K562 (cell line): ENCODE results near the gene SYTL4.
"Not testable (repeated sequence)": the region's sequence is repeated elsewhere in the genome, so short reads cannot be mapped to it uniquely, and the experiment has no call there.

Experiments used
- CC2D1A ChIP-seq: fragments of 450-650 bp; IDR thresholded peaks from 2 replicates; pipeline ENCODE4 v1.6.1; 2017; ENCODE audit warnings: mild to moderate bottlenecking
- EZH2 ChIP-seq: IDR thresholded peaks from 2 replicates; pipeline ENCODE4 v1.6.1; 2012; ENCODE audit warnings: low read depth, mild to moderate bottlenecking, inconsistent platforms, low read length, borderline replicate concordance
- GATAD2A ChIP-seq: fragments of 450-650 bp; IDR thresholded peaks from 2 replicates; pipeline ENCODE4 v1.6.1; 2017
- KLF1 ChIP-seq: fragments of 450-650 bp; IDR thresholded peaks from 2 replicates; pipeline ENCODE4 v1.6.1; 2016; ENCODE audit warnings: missing genetic modification characterization, missing compliant biosample characterization
- NFATC3 ChIP-seq: fragments of 450-650 bp; IDR thresholded peaks from 2 replicates; pipeline ENCODE4 v1.6.1; 2017; ENCODE audit warnings: mild to moderate bottlenecking
- POLR2A ChIP-seq: fragments of 450-650 bp; conservative IDR thresholded peaks from 2 replicates; pipeline ENCODE4 v1.6.1; 2016
- SETDB1 ChIP-seq: IDR thresholded peaks from one replicate; pipeline ENCODE4 v1.6.1; 2012; ENCODE audit warnings: low read length, control low read depth, inconsistent platforms
- STAT6 ChIP-seq: sonication (generic); formaldehyde crosslinking; IDR thresholded peaks from 2 replicates; pipeline ENCODE4 v1.8.1; 2023; ENCODE audit warnings: mild to moderate bottlenecking, missing genetic modification reagents
- TARDBP ChIP-seq: fragments of 450-650 bp; IDR thresholded peaks from 2 replicates; pipeline ENCODE4 v1.6.1; 2016
- TCF7 ChIP-seq: sonication (generic); IDR thresholded peaks from 2 replicates; pipeline ENCODE4 v1.6.1; 2016; ENCODE audit warnings: antibody characterized with exemption, borderline replicate concordance
- TEAD4 ChIP-seq, 2 experiments: sonication (generic) in 1 of 2; formaldehyde crosslinking in 1 of 2; IDR thresholded peaks; 2 replicates each; pipeline versions ENCODE4 v1.6.1 to v1.8.0; 2012 to 2022; ENCODE audit warnings: borderline replicate concordance in 1 of 2, inconsistent platforms in 1 of 2, low read length in 1 of 2, mild to moderate bottlenecking in 1 of 2, missing genetic modification reagents in 1 of 2
- YY1 ChIP-seq, 3 experiments: IDR thresholded peaks; 2 replicates each; pipeline ENCODE4 v1.6.1; 2011; ENCODE audit warnings: low read length in 2 of 3, mild to moderate bottlenecking in 2 of 3, moderate library complexity in 2 of 3, borderline replicate concordance in 1 of 3, control low read depth in 1 of 3, low read depth in 1 of 3; ENCODE audit not compliant: insufficient read depth in 3 of 3, insufficient replicate concordance in 2 of 3, control insufficient read depth in 1 of 3, insufficient read length in 1 of 3; ENCODE audit errors: extremely low read depth in 1 of 3
- ZNF347 ChIP-seq: fragments of 450-650 bp; formaldehyde crosslinking; IDR thresholded peaks from 2 replicates; pipeline ENCODE4 v1.4.0; 2020; ENCODE audit warnings: low read depth, mild to moderate bottlenecking, moderate library complexity
- TF ChIP-seq, protein P1 (sequence below): sonication (generic); formaldehyde crosslinking; IDR thresholded peaks from 2 replicates; pipeline ENCODE4 v1.8.1; 2023; ENCODE audit warnings: mild to moderate bottlenecking, missing genetic modification reagents, moderate library complexity

GRCh38 chrX:100769439-100769838 lies 37.5 kb upstream of the SYTL4 start:
- not testable (repeated sequence) for TF ChIP-seq POLR2A; STAT6 (CRISPR knock-in tag); TEAD4 (IDR thresholded peaks at IDR 0.05; ENCODE audit: low read length); TEAD4 (CRISPR knock-in tag; IDR thresholded peaks at IDR 0.05; ENCODE audit: borderline replicate concordance); ZNF347 (CRISPR knock-in tag); GATAD2A; EZH2; NFATC3; CC2D1A; YY1 (IDR thresholded peaks at IDR 0.05; ENCODE audit: borderline replicate concordance in 1 of 3, control insufficient read depth in 1 of 3, extremely low read depth in 1 of 3, insufficient read depth in 3 of 3, insufficient read length in 1 of 3, insufficient replicate concordance in 2 of 3, low read depth in 1 of 3, low read length in 2 of 3); SETDB1; TARDBP; KLF1 (tag); TCF7
- TF ChIP-seq, protein P1, sequence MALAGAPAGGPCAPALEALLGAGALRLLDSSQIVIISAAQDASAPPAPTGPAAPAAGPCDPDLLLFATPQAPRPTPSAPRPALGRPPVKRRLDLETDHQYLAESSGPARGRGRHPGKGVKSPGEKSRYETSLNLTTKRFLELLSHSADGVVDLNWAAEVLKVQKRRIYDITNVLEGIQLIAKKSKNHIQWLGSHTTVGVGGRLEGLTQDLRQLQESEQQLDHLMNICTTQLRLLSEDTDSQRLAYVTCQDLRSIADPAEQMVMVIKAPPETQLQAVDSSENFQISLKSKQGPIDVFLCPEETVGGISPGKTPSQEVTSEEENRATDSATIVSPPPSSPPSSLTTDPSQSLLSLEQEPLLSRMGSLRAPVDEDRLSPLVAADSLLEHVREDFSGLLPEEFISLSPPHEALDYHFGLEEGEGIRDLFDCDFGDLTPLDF (CRISPR knock-in tag): not testable (repeated sequence)
